B cell (primary cell): ENCODE data around the gene SSBP3.

Experiments
- EZH2 ChIP-seq: IDR thresholded peaks from 2 replicates; pipeline ENCODE4 v1.6.1; 2012; ENCODE audit warnings: borderline replicate concordance, low read depth, mild to moderate bottlenecking, moderate library complexity, low read length; ENCODE audit not compliant: insufficient read depth, poor library complexity, severe bottlenecking
- TF ChIP-seq, protein P1 (sequence below): fragments of 200-600 bp; IDR thresholded peaks from one replicate; pipeline ENCODE4 v1.8.0; 2022; ENCODE audit warnings: antibody characterized with exemption, mild to moderate bottlenecking

- TF ChIP-seq, protein P1, sequence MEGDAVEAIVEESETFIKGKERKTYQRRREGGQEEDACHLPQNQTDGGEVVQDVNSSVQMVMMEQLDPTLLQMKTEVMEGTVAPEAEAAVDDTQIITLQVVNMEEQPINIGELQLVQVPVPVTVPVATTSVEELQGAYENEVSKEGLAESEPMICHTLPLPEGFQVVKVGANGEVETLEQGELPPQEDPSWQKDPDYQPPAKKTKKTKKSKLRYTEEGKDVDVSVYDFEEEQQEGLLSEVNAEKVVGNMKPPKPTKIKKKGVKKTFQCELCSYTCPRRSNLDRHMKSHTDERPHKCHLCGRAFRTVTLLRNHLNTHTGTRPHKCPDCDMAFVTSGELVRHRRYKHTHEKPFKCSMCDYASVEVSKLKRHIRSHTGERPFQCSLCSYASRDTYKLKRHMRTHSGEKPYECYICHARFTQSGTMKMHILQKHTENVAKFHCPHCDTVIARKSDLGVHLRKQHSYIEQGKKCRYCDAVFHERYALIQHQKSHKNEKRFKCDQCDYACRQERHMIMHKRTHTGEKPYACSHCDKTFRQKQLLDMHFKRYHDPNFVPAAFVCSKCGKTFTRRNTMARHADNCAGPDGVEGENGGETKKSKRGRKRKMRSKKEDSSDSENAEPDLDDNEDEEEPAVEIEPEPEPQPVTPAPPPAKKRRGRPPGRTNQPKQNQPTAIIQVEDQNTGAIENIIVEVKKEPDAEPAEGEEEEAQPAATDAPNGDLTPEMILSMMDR, result no peak
- no peak for TF ChIP-seq EZH2
Observed at GRCh38 chr1:54325703-54326461, 80.3 kb downstream of the SSBP3 start.
